ENCODE results near the gene SLAMF6. TPM values are rescaled to one million over a fixed set of nuclear protein-coding genes. Genes with fewer than 3 reads are reported as not detected.

Gene SLAMF6
- total RNA-seq, 1 experiment from 2014 or later, result not detected

DNA sequence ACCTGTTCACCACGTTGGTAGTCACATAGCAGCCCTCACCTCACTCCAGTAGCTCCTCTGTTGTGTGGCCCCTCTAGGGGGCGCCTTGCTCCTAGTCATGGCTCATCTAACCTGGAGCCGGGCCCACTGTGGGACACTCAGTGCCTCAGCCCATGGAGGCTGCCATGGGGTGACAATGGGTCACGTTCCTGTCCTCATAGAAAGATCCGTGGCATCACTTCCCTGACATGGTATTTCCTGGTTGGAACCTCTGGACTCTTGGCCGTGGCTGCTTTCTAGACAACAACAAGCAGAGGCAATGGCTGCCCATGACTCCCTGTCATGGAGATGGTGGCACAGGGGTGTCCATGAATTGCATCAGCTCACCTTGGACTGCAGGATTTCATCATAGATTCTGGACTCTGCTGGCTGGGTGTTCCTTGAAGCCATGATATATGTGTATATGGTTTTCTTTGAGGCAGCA is 27.5 kb upstream of the SLAMF6 start:
- no peak overlapping the region for H3K4me3 Mint-ChIP-seq (ENCODE audit: low read depth, unreplicated experiment)
- H3K9me3 Mint-ChIP-seq (ENCODE audit: low read depth, unreplicated experiment), result no peaks in the 10 kb centered on the region
- BruUV-seq (replicated peaks), result no TSS peak
- CTCF ChIA-PET, result interaction anchor here (0.8 kb wide), 1 partner anchor 57 kb away, joined by 3 read pairs; no protein-coding TSS in a partner anchor
- H3K36me3 Mint-ChIP-seq (ENCODE audit: insufficient read depth, unreplicated experiment), result peaks cover 4% of the 10 kb centered on the region
- intact Hi-C loops (cut with micrococcal nuclease; ENCODE audit: unreplicated experiment), result no loop called here
- H3K4me1 Mint-ChIP-seq (ENCODE audit: low read depth, unreplicated experiment), result no peaks in the 10 kb centered on the region
- DNase-seq, result no peak
- H3K27ac Mint-ChIP-seq (ENCODE audit: unreplicated experiment), result no peak overlapping the region
- TF ChIP-seq, protein P1, sequence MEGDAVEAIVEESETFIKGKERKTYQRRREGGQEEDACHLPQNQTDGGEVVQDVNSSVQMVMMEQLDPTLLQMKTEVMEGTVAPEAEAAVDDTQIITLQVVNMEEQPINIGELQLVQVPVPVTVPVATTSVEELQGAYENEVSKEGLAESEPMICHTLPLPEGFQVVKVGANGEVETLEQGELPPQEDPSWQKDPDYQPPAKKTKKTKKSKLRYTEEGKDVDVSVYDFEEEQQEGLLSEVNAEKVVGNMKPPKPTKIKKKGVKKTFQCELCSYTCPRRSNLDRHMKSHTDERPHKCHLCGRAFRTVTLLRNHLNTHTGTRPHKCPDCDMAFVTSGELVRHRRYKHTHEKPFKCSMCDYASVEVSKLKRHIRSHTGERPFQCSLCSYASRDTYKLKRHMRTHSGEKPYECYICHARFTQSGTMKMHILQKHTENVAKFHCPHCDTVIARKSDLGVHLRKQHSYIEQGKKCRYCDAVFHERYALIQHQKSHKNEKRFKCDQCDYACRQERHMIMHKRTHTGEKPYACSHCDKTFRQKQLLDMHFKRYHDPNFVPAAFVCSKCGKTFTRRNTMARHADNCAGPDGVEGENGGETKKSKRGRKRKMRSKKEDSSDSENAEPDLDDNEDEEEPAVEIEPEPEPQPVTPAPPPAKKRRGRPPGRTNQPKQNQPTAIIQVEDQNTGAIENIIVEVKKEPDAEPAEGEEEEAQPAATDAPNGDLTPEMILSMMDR (IDR thresholded peaks at IDR 0.05; ENCODE audit: unreplicated experiment), result no peak
- peaks cover 49% of the 10 kb centered on the region for H3K27me3 Mint-ChIP-seq (ENCODE audit: unreplicated experiment)

DNA sequence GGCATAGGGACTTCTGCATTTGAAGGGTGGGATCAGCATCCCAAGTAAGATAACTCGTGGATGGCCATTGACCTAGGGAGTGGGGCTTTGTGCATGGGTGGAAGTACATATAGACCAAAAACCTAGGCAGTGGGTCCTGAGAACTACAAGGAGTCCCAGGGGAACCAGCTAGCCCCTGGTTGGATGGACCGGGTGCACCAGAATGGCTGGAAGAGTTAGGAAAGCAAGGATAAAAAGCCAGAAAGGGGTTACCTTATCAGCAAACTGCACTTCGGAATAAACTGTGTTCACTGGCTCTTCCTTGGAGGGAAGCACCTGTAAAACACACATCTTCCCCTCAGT is 26.6 kb upstream of the SLAMF6 start:
- peaks cover 45% of the 10 kb centered on the region for H3K27me3 Mint-ChIP-seq (ENCODE audit: unreplicated experiment)
- BruUV-seq (replicated peaks), result no TSS peak
- intact Hi-C loops (cut with micrococcal nuclease; ENCODE audit: unreplicated experiment), result no loop called here
- TF ChIP-seq, protein P1 (IDR thresholded peaks at IDR 0.05; ENCODE audit: unreplicated experiment), result no peak
- H3K27ac Mint-ChIP-seq (ENCODE audit: unreplicated experiment), result no peak overlapping the region
- H3K4me1 Mint-ChIP-seq (ENCODE audit: low read depth, unreplicated experiment), result no peaks in the 10 kb centered on the region
- no peaks in the 10 kb centered on the region for H3K9me3 Mint-ChIP-seq (ENCODE audit: low read depth, unreplicated experiment)
- H3K4me3 Mint-ChIP-seq (ENCODE audit: low read depth, unreplicated experiment), result no peak overlapping the region
- DNase-seq, result no peak
- CTCF ChIA-PET, result interaction anchor here (0.8 kb wide), 1 partner anchor 58 kb away, joined by 3 read pairs; no protein-coding TSS in a partner anchor
- peaks cover 4% of the 10 kb centered on the region for H3K36me3 Mint-ChIP-seq (ENCODE audit: insufficient read depth, unreplicated experiment)

DNA sequence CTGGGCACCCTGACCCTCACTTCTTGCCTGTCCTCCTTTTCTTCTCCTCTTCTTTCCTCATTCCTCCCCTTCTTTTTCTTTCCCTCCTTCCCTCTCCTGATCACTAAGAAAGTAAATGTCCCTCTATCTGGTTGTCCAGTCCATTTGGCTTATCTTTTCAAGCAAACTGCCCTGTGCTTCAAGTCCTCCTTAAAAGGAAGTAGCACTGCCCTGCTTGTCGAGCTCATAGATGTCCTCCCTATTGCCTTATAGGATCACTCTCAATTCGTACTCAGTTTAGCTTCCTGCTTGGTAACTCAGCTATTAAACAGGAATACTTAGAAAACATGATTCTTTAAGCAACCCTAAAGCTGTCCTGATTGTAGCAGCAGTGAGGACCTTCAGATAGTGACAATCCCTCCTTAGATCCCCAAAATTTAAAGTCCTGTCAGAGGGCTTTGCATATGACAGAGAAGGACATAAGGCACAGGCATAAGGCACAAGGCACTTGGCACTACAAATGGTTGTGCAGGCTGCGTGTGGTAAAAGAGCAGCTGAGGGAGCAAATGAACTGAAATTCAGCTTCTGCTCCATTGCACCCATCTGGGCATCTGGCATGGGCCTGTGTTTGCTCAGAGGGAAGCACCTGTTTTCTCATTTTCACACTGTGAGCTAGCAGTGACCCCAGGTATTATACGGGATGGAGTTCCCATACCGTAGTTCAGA is 26.1 kb upstream of the SLAMF6 start:
- TF ChIP-seq, protein P1 (IDR thresholded peaks at IDR 0.05; ENCODE audit: unreplicated experiment), result no peak
- peaks cover 4% of the 10 kb centered on the region for H3K36me3 Mint-ChIP-seq (ENCODE audit: insufficient read depth, unreplicated experiment)
- no peaks in the 10 kb centered on the region for H3K9me3 Mint-ChIP-seq (ENCODE audit: low read depth, unreplicated experiment)
- BruUV-seq (replicated peaks), result no TSS peak
- no peak overlapping the region for H3K4me3 Mint-ChIP-seq (ENCODE audit: low read depth, unreplicated experiment)
- intact Hi-C loops (cut with micrococcal nuclease; ENCODE audit: unreplicated experiment), result no loop called here
- no peaks in the 10 kb centered on the region for H3K4me1 Mint-ChIP-seq (ENCODE audit: low read depth, unreplicated experiment)
- CTCF ChIA-PET, result no interaction called here
- H3K27ac Mint-ChIP-seq (ENCODE audit: unreplicated experiment), result no peak overlapping the region
- peaks cover 44% of the 10 kb centered on the region for H3K27me3 Mint-ChIP-seq (ENCODE audit: unreplicated experiment)
- no peak for DNase-seq

DNA sequence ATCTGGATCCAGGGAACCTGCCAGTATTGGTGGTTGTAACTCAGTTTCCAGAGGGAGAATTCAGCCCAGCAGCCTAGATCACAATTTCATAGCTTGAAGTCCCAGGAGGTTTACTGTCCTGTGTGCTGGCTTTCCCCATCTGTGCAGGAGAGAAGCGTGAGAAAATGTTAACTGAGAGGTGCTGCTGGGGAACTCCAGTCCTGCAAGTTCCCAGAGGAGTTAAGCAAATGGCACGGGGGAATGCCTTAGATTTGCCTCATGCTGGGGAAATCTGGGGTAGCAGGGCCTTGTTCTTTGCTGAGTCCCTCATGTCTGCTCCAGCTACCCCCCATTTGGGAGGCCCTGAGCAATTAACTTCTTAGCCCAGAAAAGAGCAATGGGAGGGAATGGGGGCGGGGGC is 25.1 kb upstream of the SLAMF6 start:
- no TSS peak for BruUV-seq (replicated peaks)
- DNase-seq, result no peak
- H3K4me3 Mint-ChIP-seq (ENCODE audit: low read depth, unreplicated experiment), result no peak overlapping the region

More for the DNA sequence above, 25.1 kb upstream of the SLAMF6 start:
- peaks cover 4% of the 10 kb centered on the region for H3K36me3 Mint-ChIP-seq (ENCODE audit: insufficient read depth, unreplicated experiment)
- no peaks in the 10 kb centered on the region for H3K9me3 Mint-ChIP-seq (ENCODE audit: low read depth, unreplicated experiment)
- H3K27ac Mint-ChIP-seq (ENCODE audit: unreplicated experiment), result no peak overlapping the region
- peaks cover under 1% of the 10 kb centered on the region for H3K4me1 Mint-ChIP-seq (ENCODE audit: low read depth, unreplicated experiment)
- peaks cover 34% of the 10 kb centered on the region for H3K27me3 Mint-ChIP-seq (ENCODE audit: unreplicated experiment)
- intact Hi-C loops (cut with micrococcal nuclease; ENCODE audit: unreplicated experiment), result no loop called here
- TF ChIP-seq, protein P1 (IDR thresholded peaks at IDR 0.05; ENCODE audit: unreplicated experiment), result no peak
- CTCF ChIA-PET, result no interaction called here
